Skeletal muscle tissue (tissue), 4 donors: ENCODE results near the gene TRPM3. TPM values are rescaled to one million over a fixed set of nuclear protein-coding genes. Genes with fewer than 3 reads are reported as not detected.

Experiments used
- H3K27ac ChIP-seq: one replicate; pipeline ENCODE4 v1.7.0; 2013; ENCODE audit warnings: mild to moderate bottlenecking, low read depth, low read length, inconsistent platforms
- H3K27me3 ChIP-seq, 3 donors: one replicate each; pipeline ENCODE4 v1.7.0; 2013; ENCODE audit warnings: low read length in 3 of 3; ENCODE audit not compliant: control insufficient read depth in 3 of 3, insufficient read depth in 3 of 3
- H3K36me3 ChIP-seq, 3 donors: one replicate each; pipeline ENCODE4 v1.7.0; 2013; ENCODE audit warnings: low read length in 3 of 3; ENCODE audit not compliant: control insufficient read depth in 3 of 3, insufficient read depth in 3 of 3
- H3K4me1 ChIP-seq, 3 donors: one replicate each; pipeline ENCODE4 v1.7.0; 2013; ENCODE audit warnings: low read length in 3 of 3, mild to moderate bottlenecking in 3 of 3; ENCODE audit not compliant: control insufficient read depth in 3 of 3, insufficient read depth in 3 of 3
- H3K4me3 ChIP-seq, 3 donors: one replicate each; pipeline ENCODE4 v1.7.0; 2013; ENCODE audit warnings: low read length in 3 of 3
- H3K9ac ChIP-seq, 3 donors: one replicate each; pipeline ENCODE4 v1.7.0; 2013; ENCODE audit warnings: low read length in 3 of 3, mild to moderate bottlenecking in 3 of 3, moderate library complexity in 2 of 3, low read depth in 1 of 3
- H3K9me3 ChIP-seq, 3 donors: one replicate each; pipeline ENCODE4 v1.7.0; 2013; ENCODE audit warnings: low read length in 3 of 3; ENCODE audit not compliant: control insufficient read depth in 3 of 3
- total RNA-seq: library from RNA; depleted of rRNA; stranded (reverse); fragments of >200 nt; gene quantifications from one replicate; pipeline ENCODE4 v1.2.3, GENCODE V29; 2014
- donor health status: Osteomylitis.

TRPM3 gene
- total RNA-seq, 1 donor from 2014 or later: 1.6 TPM

DNA sequence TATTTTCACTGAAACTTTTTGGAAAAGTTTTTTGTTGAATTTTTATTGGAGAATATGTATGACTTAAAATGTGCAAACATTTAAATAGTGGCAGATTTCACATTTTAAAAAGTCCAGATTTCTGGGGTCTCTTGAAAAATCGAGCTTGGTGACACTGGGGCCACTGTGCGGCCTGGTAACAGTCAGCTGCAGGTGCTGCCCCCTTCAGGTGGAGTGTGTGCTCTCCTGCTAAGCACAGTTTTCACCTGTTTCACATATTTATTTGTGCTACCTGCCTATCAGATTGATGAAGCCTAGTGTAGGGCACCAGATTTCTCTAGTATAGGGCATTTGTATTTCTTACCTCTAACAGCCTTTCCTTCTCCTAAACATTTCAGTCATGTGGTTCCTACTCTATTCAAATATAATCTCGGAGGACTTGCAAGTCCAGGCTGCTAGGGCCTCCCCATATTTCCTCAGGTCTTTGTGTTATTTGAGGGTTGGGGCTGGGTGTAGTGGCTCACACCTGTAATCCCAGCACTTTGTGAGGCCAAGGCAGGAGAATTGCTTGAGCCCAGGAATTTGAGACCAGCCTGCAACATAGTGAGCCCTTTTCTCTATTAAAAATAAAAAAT lies 611.2 kb downstream of the TRPM3 start:
- no peaks in the 10 kb centered on the region for H3K9me3 ChIP-seq
- no peak overlapping the region for H3K4me3 ChIP-seq
- H3K27me3 ChIP-seq: no peaks in the 10 kb centered on the region
- H3K27ac ChIP-seq: no peak overlapping the region
- H3K36me3 ChIP-seq: no peaks in the 10 kb centered on the region
- peaks cover 0 to 7% (median 0%) of the 10 kb centered on the region in 3 donors for H3K4me1 ChIP-seq
- no peak overlapping the region for H3K9ac ChIP-seq

DNA sequence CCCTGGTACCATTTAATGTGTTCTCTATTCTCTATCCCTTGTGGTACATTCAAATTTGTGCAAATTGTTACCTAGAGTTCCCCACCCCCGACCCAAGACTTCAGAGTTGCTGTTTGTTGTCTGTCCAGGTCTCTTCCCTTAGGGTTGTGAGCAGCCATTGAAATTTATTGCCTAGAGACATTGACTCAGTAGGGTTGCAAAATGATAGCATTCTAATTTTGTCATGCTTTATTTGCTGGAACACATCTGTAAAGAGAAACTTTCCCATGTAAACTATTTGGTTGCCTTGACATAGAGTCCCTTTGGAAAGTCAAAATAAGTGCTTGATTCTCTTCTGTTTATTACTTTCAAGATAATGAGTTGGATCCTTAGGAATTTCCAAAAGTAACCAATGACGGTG lies 615.3 kb downstream of the TRPM3 start:
- H3K27ac ChIP-seq: no peak overlapping the region
- H3K27me3 ChIP-seq: no peaks in the 10 kb centered on the region
- no peak overlapping the region for H3K9ac ChIP-seq
- H3K9me3 ChIP-seq: no peaks in the 10 kb centered on the region
- no peak overlapping the region for H3K4me3 ChIP-seq
- no peaks in the 10 kb centered on the region for H3K36me3 ChIP-seq
- peaks cover 0 to 7% (median 0%) of the 10 kb centered on the region in 3 donors for H3K4me1 ChIP-seq

DNA sequence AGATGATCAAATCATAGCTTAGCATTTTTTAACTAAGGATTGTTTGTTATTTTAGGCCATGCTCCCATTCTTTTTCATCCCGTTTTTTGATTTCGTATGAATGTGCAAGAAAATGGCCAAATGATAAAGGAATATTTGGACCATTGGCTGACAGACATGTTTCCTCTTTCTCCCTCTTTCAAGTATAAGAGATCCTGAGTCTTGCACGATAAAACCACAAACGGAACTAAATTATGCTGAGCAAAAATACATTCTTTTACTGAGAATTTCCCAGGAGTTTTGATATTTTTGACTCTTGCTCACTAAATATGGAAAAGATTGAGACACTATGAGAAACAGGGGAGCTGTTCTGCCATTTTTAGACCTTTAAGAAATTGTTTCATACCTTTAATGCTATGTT lies 616.6 kb downstream of the TRPM3 start:
- Histone ChIP-seq H3K27ac (no peak overlapping the region), H3K27me3 (no peaks in the 10 kb centered on the region), H3K36me3 (no peaks in the 10 kb centered on the region), H3K9me3 (no peaks in the 10 kb centered on the region), H3K4me1 (peaks cover 0 to 7% (median 0%) of the 10 kb centered on the region in 3 donors), H3K4me3 (no peak overlapping the region), H3K9ac (no peak overlapping the region)

DNA sequence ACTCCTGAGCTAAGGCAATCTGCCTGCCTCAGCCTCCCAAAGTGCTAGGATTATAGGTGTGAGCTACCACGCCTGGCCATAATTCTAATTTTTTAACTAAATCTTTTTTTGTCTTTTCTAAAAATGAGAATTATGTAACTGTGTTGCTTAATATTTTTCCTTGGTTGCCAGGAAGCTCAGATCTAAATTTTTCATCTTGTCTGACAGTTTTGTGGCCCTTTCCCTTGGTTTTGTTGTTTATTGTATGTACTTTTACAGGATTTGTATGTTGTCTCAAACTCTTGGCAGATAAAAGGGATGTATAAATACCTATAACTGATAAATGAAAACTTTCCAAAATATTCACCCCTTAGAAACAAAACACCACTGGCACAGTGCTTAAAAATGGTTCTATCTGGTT lies 618.7 kb downstream of the TRPM3 start:
- H3K36me3 ChIP-seq: no peaks in the 10 kb centered on the region
- H3K9ac ChIP-seq: no peak overlapping the region
- peaks cover 0 to 7% (median 0%) of the 10 kb centered on the region in 3 donors for H3K4me1 ChIP-seq
- no peaks in the 10 kb centered on the region for H3K27me3 ChIP-seq
- H3K9me3 ChIP-seq: no peaks in the 10 kb centered on the region
- no peak overlapping the region for H3K4me3 ChIP-seq
- no peak overlapping the region for H3K27ac ChIP-seq

DNA sequence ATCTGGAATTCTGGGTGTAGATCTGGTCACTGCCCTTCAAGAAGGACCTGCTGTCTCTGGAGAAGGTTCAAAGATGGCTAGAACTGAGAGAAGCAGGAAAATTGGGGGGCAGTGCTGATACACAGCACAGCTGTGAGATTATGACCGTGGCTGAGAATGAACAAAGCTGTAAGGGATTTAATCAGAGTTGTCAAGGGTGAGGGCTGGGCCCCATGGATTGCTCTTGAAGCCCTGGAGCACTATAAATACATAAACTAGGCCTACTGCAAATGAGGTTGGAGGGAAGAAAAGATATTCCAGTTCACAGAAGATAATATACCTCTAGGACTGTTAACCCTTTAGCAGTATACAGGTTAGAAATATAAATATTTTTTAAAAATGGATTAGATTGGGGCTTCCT lies 620.6 kb downstream of the TRPM3 start:
- no peak overlapping the region for H3K27ac ChIP-seq

DNA sequence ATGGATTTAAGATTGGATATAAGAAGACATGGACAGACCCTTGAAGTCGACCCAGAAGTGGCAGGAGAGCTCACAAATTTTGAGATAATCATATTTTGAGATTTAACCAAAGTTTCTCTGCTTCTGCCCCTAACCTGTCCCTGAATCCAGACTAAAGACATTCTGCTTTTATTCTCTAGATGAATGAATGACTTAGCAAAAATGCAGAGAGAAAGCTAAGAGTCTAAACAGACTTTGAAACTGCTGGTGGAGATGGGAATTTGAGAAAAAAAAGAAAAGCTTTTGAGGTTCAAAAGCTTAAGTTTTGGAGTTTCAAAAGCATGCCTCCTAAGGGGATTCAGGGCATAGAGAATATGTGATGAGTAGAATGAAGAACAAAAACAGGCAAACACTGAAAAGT lies 621.8 kb downstream of the TRPM3 start:
- no peaks in the 10 kb centered on the region for H3K27me3 ChIP-seq
- peaks cover 0 to 3% (median 2%) of the 10 kb centered on the region in 3 donors for H3K4me1 ChIP-seq
- H3K36me3 ChIP-seq: no peaks in the 10 kb centered on the region
- H3K27ac ChIP-seq: no peak overlapping the region
- H3K9ac ChIP-seq: no peak overlapping the region
- no peak overlapping the region for H3K4me3 ChIP-seq
- H3K9me3 ChIP-seq: no peaks in the 10 kb centered on the region

More for the DNA sequence above, 620.6 kb downstream of the TRPM3 start:
- no peaks in the 10 kb centered on the region for H3K27me3 ChIP-seq
- H3K36me3 ChIP-seq: no peaks in the 10 kb centered on the region
- no peaks in the 10 kb centered on the region for H3K9me3 ChIP-seq
- H3K4me1 ChIP-seq: peaks cover 0 to 5% (median 0%) of the 10 kb centered on the region in 3 donors
- H3K9ac ChIP-seq: no peak overlapping the region
- no peak overlapping the region for H3K4me3 ChIP-seq

DNA sequence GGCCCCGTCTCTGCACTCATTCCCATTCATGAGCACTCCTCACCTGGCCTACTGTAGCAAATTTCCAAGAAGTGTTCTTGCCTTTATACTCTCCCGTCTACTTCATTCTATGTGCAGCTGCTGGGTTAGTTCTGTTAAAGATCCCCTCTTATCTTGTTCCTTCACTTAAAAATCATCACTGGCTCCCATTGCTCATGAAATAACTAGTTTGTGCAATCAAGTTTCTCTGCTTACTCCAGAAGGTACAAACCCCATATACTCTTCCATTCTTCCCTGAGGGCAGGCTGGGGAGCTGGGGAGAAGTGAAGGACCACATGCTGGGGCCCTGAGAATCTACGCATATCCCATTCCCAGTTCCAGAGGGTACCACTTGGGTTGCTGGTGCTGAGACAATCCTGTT lies 622.6 kb downstream of the TRPM3 start:
- Histone ChIP-seq H3K4me1 (peaks cover 2 to 5% (median 4%) of the 10 kb centered on the region in 3 donors), H3K36me3 (no peaks in the 10 kb centered on the region), H3K27me3 (no peaks in the 10 kb centered on the region), H3K27ac (no peak overlapping the region), H3K9ac (no peak overlapping the region), H3K9me3 (no peaks in the 10 kb centered on the region), H3K4me3 (no peak overlapping the region)

DNA sequence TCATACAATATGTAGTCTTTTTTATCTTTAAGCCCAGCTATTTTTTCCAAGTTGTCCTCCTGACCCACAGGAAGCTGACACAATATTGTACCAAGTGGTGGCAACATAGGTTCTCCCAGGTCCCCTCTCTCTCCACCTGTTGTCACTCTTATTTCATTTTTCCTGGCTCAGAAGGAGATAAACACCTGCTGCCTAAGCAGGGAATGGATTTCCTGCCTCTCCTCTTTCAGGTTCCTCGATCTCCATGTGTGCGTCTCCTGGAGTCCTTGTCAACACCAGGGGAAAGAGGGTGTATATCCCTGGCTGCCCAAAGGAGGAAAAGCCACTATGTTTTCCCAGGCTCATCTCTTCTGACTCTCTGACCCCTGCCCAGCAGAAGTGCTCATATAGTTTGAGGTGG lies 625.2 kb downstream of the TRPM3 start:
- H3K36me3 ChIP-seq: no peaks in the 10 kb centered on the region
- H3K27ac ChIP-seq: no peak overlapping the region
- no peak overlapping the region for H3K4me3 ChIP-seq
- H3K9me3 ChIP-seq: no peaks in the 10 kb centered on the region
- peaks cover 19 to 28% (median 23%) of the 10 kb centered on the region in 3 donors for H3K4me1 ChIP-seq
- no peaks in the 10 kb centered on the region for H3K27me3 ChIP-seq
- no peak overlapping the region for H3K9ac ChIP-seq

DNA sequence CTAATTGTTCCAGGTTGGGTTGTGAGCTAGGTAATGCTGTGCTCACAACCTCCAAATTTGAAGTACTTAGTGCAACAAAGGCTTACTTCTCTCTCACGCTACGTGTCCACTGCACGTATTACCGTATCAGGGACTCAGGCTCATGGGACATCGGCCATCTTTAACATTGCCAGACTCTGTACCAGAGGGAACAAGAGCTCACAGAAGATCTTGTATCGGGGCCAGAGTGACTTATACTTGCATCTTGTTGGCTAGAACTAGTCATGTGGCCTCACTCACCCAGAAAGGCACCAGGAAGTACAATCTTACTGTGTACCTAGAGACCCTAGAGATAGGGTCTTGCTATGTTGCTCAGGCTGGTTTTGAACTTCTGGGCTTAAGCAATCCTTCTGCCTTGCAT lies 625.9 kb downstream of the TRPM3 start:
- no peaks in the 10 kb centered on the region for H3K9me3 ChIP-seq
- no peaks in the 10 kb centered on the region for H3K36me3 ChIP-seq
- H3K9ac ChIP-seq: no peak overlapping the region
- no peak overlapping the region for H3K4me3 ChIP-seq
- peaks cover 19 to 32% (median 25%) of the 10 kb centered on the region in 3 donors for H3K4me1 ChIP-seq
- H3K27ac ChIP-seq: no peak overlapping the region
- no peaks in the 10 kb centered on the region for H3K27me3 ChIP-seq

DNA sequence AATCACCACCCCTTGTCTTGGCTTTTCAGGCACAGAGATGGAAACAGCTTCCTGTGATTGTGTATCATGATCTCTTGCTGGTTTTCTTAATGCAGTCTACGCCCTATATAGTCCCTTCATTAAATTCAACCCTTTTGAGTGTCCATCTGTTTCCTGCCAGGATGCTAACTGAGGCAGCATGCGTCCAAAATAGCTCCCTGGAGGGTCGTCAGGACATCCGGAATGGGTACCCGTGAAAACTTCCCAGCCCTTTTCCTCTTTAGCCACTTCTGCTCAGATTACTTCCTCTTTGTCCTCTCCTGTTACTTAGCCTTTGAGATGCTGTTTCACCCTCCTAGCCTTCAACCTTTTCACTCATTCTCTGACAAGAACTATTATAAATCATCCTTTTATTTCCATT lies 627.2 kb downstream of the TRPM3 start:
- H3K27me3 ChIP-seq: no peaks in the 10 kb centered on the region
- no peak overlapping the region for H3K27ac ChIP-seq
- H3K9ac ChIP-seq: no peak overlapping the region
- H3K4me1 ChIP-seq: peaks cover 21 to 34% (median 25%) of the 10 kb centered on the region in 3 donors
- no peaks in the 10 kb centered on the region for H3K36me3 ChIP-seq
- H3K4me3 ChIP-seq: no peak overlapping the region
- H3K9me3 ChIP-seq: no peaks in the 10 kb centered on the region
